T follicular helper cell (primary cell): Measurements from ENCODE around the gene ARHGAP26.

Source experiments
- DNase-seq: peaks from one replicate; pipeline ENCODE4 v3.0.0-alpha.2; 2020; ENCODE audit warnings: low read depth

Gene ARHGAP26

GRCh38 chr5:143013176-143013891, 243.2 kb downstream of the ARHGAP26 start:
- DNase-seq, result no peak

- no peak for DNase-seq
Measured at GRCh38 chr5:143014017-143014651, 244.0 kb downstream of the ARHGAP26 start.

- DNase-seq, result peak; percentile 30
Measured at GRCh38 chr5:143016777-143017516, 246.8 kb downstream of the ARHGAP26 start.

GRCh38 chr5:143017541-143017940, 247.4 kb downstream of the ARHGAP26 start:
- DNase-seq, result no peak

- no peak for DNase-seq
Measured at GRCh38 chr5:143017992-143018391, 247.8 kb downstream of the ARHGAP26 start.

- DNase-seq, result no peak
Measured at GRCh38 chr5:143019157-143019556, 249.0 kb downstream of the ARHGAP26 start.

GRCh38 chr5:143019614-143020515, 249.7 kb downstream of the ARHGAP26 start:
- no peak for DNase-seq

GRCh38 chr5:143021595-143021994, 251.4 kb downstream of the ARHGAP26 start:
- no peak for DNase-seq

GRCh38 chr5:143023411-143024096, 253.4 kb downstream of the ARHGAP26 start:
- no peak for DNase-seq

- no peak for DNase-seq
Measured at GRCh38 chr5:143024228-143024920, 254.2 kb downstream of the ARHGAP26 start.

- no peak for DNase-seq
Measured at GRCh38 chr5:143025376-143025775, 255.2 kb downstream of the ARHGAP26 start.

GRCh38 chr5:143025971-143026370, 255.8 kb downstream of the ARHGAP26 start:
- no peak for DNase-seq

GRCh38 chr5:143026380-143026779, 256.2 kb downstream of the ARHGAP26 start:
- no peak for DNase-seq

- no peak for DNase-seq
Measured at GRCh38 chr5:143029293-143029692, 259.1 kb downstream of the ARHGAP26 start.

GRCh38 chr5:143030349-143030748, 260.2 kb downstream of the ARHGAP26 start:
- peak; percentile 8 for DNase-seq

- no peak for DNase-seq
Measured at GRCh38 chr5:143031781-143032580, 261.8 kb downstream of the ARHGAP26 start.

GRCh38 chr5:143032581-143032836, 262.3 kb downstream of the ARHGAP26 start:
- no peak for DNase-seq

- DNase-seq, result no peak
Measured at GRCh38 chr5:143033535-143034250, 263.5 kb downstream of the ARHGAP26 start.

- no peak for DNase-seq
Measured at GRCh38 chr5:143036146-143036927, 266.2 kb downstream of the ARHGAP26 start.
